ENCODE measurements around the gene ENTPD3.

ENTPD3 gene

GRCh38 chr3:40417845-40418543 lies 31.0 kb downstream of the ENTPD3 start:
- ATAC-seq (replicated peaks; ENCODE audit: extremely low read depth, poor library complexity, severe bottlenecking) (no peak), DNase-seq (ENCODE audit: low spot score in 2 of 2) (no peak)
- no peaks in the 10 kb centered on the region for H3K4me1 Mint-ChIP-seq
- H3K27me3 Mint-ChIP-seq, result peaks cover 36% of the 10 kb centered on the region
- no peak overlapping the region for H3K27ac Mint-ChIP-seq (ENCODE audit: low read depth)
- H3K36me3 Mint-ChIP-seq (ENCODE audit: insufficient read depth), result no peaks in the 10 kb centered on the region
- no peaks in the 10 kb centered on the region for H3K9me3 Mint-ChIP-seq
- H3K4me3 Mint-ChIP-seq, result no peak overlapping the region

DNA sequence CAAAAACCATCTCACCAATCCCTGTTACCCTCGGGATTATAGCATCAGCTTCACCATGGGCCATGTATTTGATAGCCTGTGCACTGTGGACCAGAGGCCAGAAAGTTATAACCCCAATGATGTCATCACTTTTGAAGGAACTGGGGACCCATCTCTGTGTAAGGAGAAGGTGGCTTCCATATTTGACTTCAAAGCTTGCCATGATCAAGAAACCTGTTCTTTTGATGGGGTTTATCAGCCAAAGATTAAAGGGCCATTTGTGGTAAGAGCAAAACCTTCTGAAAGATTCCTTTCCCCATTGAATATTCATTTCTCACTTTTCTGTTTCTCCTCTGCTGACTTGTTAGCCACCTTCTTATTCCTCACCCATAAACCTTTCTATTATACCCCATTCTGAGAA lies 35.9 kb downstream of the ENTPD3 start:
- no peak overlapping the region for H3K4me3 Mint-ChIP-seq
- DNase-seq (ENCODE audit: low spot score in 2 of 2), result no peak
- no peaks in the 10 kb centered on the region for H3K9me3 Mint-ChIP-seq
- H3K36me3 Mint-ChIP-seq (ENCODE audit: insufficient read depth), result no peaks in the 10 kb centered on the region
- no peak overlapping the region for H3K27ac Mint-ChIP-seq (ENCODE audit: low read depth)
- no peak for ATAC-seq (replicated peaks; ENCODE audit: extremely low read depth, poor library complexity, severe bottlenecking)
- H3K4me1 Mint-ChIP-seq, result no peaks in the 10 kb centered on the region
- H3K27me3 Mint-ChIP-seq, result no peaks in the 10 kb centered on the region

- H3K4me3 Mint-ChIP-seq, result no peak overlapping the region
Observed at GRCh38 chr3:40427045-40427669, 40.2 kb downstream of the ENTPD3 start.

GRCh38 chr3:40432793-40433192 lies 45.8 kb downstream of the ENTPD3 start:
- no peaks in the 10 kb centered on the region for H3K9me3 Mint-ChIP-seq
- no peaks in the 10 kb centered on the region for H3K36me3 Mint-ChIP-seq (ENCODE audit: insufficient read depth)
- H3K27me3 Mint-ChIP-seq, result no peaks in the 10 kb centered on the region
- no peak overlapping the region for H3K4me3 Mint-ChIP-seq
- DNase-seq (ENCODE audit: low spot score in 2 of 2) (no peak), ATAC-seq (replicated peaks; ENCODE audit: extremely low read depth, poor library complexity, severe bottlenecking) (no peak)
- no peak overlapping the region for H3K27ac Mint-ChIP-seq (ENCODE audit: low read depth)
- no peaks in the 10 kb centered on the region for H3K4me1 Mint-ChIP-seq

More at GRCh38 chr3:40427045-40427669, 40.2 kb downstream of the ENTPD3 start:
- ATAC-seq (replicated peaks; ENCODE audit: extremely low read depth, poor library complexity, severe bottlenecking) (no peak), DNase-seq (ENCODE audit: low spot score in 2 of 2) (no peak)
- Mint-ChIP-seq H3K27me3 (no peaks in the 10 kb centered on the region), H3K9me3 (no peaks in the 10 kb centered on the region), H3K27ac (ENCODE audit: low read depth) (no peak overlapping the region), H3K4me1 (no peaks in the 10 kb centered on the region), H3K36me3 (ENCODE audit: insufficient read depth) (no peaks in the 10 kb centered on the region)

DNA sequence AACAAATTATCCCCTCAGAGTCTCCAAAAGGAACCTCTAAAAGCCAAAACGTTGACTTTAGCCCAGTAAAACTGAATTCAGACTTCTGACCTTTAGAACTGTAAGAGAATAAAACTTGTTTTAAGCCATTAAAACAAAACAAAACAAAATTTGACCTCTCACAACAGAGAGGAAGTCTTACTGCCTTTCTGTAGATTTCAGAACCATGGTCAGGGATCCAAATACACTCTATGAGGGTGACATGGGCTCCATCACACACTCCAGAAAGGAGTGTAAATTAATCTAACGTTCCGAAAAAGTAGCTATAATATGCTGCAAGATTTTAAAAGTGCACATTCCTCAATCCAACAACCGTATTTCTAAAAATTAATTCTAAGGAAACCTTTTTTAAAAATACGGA lies 50.9 kb downstream of the ENTPD3 start:
- Mint-ChIP-seq H3K4me1 (no peaks in the 10 kb centered on the region), H3K9me3 (no peaks in the 10 kb centered on the region), H3K36me3 (ENCODE audit: insufficient read depth) (no peaks in the 10 kb centered on the region), H3K4me3 (no peak overlapping the region), H3K27me3 (no peaks in the 10 kb centered on the region), H3K27ac (ENCODE audit: low read depth) (no peak overlapping the region)
- DNase-seq (ENCODE audit: low spot score in 2 of 2), result no peak
- no peak for ATAC-seq (replicated peaks; ENCODE audit: extremely low read depth, poor library complexity, severe bottlenecking)

GRCh38 chr3:40445062-40445461 lies 58.1 kb downstream of the ENTPD3 start:
- DNase-seq (ENCODE audit: low spot score in 2 of 2), result no peak
- ATAC-seq (replicated peaks; ENCODE audit: extremely low read depth, poor library complexity, severe bottlenecking), result no peak
- Mint-ChIP-seq H3K4me3 (no peak overlapping the region), H3K4me1 (no peaks in the 10 kb centered on the region), H3K27me3 (no peaks in the 10 kb centered on the region), H3K27ac (ENCODE audit: low read depth) (no peak overlapping the region), H3K9me3 (no peaks in the 10 kb centered on the region), H3K36me3 (ENCODE audit: insufficient read depth) (peaks cover 2% of the 10 kb centered on the region)

DNA sequence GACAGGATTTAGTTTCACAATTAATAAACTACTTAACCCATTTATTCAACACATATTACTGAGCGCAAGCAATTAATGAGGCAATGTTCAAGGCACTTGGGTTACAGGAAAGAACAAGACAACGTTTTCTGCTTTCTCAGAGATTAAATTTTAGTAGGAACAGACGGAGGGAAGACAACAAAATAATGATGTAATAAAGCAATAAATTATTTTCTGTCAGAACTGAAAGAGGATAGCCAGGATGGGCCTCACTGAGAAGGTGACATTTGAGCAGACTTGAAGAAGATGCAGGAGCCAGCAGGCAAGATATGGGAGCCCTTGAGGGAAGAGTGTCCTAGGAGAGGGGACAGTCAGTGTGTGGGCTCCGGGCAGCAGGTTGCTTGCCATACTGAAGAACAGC lies 58.9 kb downstream of the ENTPD3 start:
- Mint-ChIP-seq H3K4me3 (no peak overlapping the region), H3K27me3 (no peaks in the 10 kb centered on the region), H3K36me3 (ENCODE audit: insufficient read depth) (peaks cover 2% of the 10 kb centered on the region), H3K4me1 (no peaks in the 10 kb centered on the region), H3K9me3 (no peaks in the 10 kb centered on the region), H3K27ac (ENCODE audit: low read depth) (peak overlapping the region; percentile 32)
- ATAC-seq (replicated peaks; ENCODE audit: extremely low read depth, poor library complexity, severe bottlenecking) (no peak), DNase-seq (ENCODE audit: low spot score in 2 of 2) (no peak)

GRCh38 chr3:40450438-40450837 lies 63.5 kb downstream of the ENTPD3 start:
- no peak for ATAC-seq (replicated peaks; ENCODE audit: extremely low read depth, poor library complexity, severe bottlenecking)
- H3K4me3 Mint-ChIP-seq, result no peak overlapping the region
- peaks cover 14% of the 10 kb centered on the region for H3K36me3 Mint-ChIP-seq (ENCODE audit: insufficient read depth)

DNA sequence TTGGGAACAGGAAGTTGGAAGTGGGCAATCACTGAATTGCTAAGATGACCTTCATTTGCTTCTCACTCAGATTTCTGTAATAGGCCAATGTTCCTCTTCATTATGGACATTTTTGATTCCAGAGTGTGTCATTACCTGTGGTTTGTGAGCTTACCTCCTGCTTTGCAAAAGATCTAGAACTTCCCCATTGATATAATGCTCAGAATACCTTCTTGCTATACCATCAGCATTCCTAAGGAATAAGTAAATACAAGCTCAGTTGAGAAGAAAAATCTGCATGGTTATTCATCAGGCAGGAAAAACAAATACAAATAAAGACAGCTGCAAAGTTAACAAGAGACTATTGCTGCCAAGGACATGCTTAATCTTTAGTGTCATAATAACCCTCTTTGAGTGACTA lies 64.6 kb downstream of the ENTPD3 start:
- no peak overlapping the region for H3K4me3 Mint-ChIP-seq
- DNase-seq (ENCODE audit: low spot score in 2 of 2), result no peak
- no peak overlapping the region for H3K27ac Mint-ChIP-seq (ENCODE audit: low read depth)
- no peak for ATAC-seq (replicated peaks; ENCODE audit: extremely low read depth, poor library complexity, severe bottlenecking)
- no peaks in the 10 kb centered on the region for H3K9me3 Mint-ChIP-seq
- peaks cover 21% of the 10 kb centered on the region for H3K36me3 Mint-ChIP-seq (ENCODE audit: insufficient read depth)
- no peaks in the 10 kb centered on the region for H3K27me3 Mint-ChIP-seq
- H3K4me1 Mint-ChIP-seq, result peaks cover 22% of the 10 kb centered on the region

More at GRCh38 chr3:40450438-40450837, 63.5 kb downstream of the ENTPD3 start:
- Mint-ChIP-seq H3K9me3 (no peaks in the 10 kb centered on the region), H3K4me1 (peaks cover 16% of the 10 kb centered on the region), H3K27ac (ENCODE audit: low read depth) (no peak overlapping the region), H3K27me3 (no peaks in the 10 kb centered on the region)
- DNase-seq (ENCODE audit: low spot score in 2 of 2), result no peak

GRCh38 chr3:40452057-40452456 lies 65.1 kb downstream of the ENTPD3 start:
- ATAC-seq (replicated peaks; ENCODE audit: extremely low read depth, poor library complexity, severe bottlenecking), result no peak
- peak overlapping the region; percentile 96 for H3K27ac Mint-ChIP-seq (ENCODE audit: low read depth)
- H3K27me3 Mint-ChIP-seq, result no peaks in the 10 kb centered on the region
- H3K36me3 Mint-ChIP-seq (ENCODE audit: insufficient read depth), result peaks cover 24% of the 10 kb centered on the region
- H3K4me1 Mint-ChIP-seq, result peaks cover 28% of the 10 kb centered on the region
- no peak for DNase-seq (ENCODE audit: low spot score in 2 of 2)
- H3K9me3 Mint-ChIP-seq, result no peaks in the 10 kb centered on the region
- H3K4me3 Mint-ChIP-seq, result peak overlapping the region; percentile 88

DNA sequence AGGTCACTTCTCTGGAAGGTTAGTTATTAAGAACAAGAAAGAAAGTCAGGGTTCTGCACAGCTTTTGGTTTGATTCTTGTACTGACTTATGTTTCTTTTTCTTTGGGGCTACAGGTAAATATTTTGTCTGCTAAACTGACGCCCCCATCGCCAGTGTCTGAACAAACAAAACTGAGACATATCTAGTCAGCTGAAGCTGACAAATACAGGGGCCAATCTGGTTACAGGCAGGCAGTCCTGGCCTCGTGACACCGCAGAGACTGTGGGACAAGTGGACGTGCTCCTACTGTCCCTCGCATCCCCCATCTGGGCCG lies 65.5 kb downstream of the ENTPD3 start:
- Mint-ChIP-seq H3K36me3 (ENCODE audit: insufficient read depth) (peaks cover 28% of the 10 kb centered on the region), H3K9me3 (no peaks in the 10 kb centered on the region), H3K4me1 (peaks cover 30% of the 10 kb centered on the region), H3K27me3 (no peaks in the 10 kb centered on the region), H3K4me3 (peak overlapping the region; percentile 88), H3K27ac (ENCODE audit: low read depth) (peak overlapping the region; percentile 96)
- DNase-seq (ENCODE audit: low spot score in 2 of 2) (no peak), ATAC-seq (replicated peaks; ENCODE audit: extremely low read depth, poor library complexity, severe bottlenecking) (no peak)

- H3K36me3 Mint-ChIP-seq (ENCODE audit: insufficient read depth), result peaks cover 29% of the 10 kb centered on the region
- peak overlapping the region; percentile 88 for H3K4me3 Mint-ChIP-seq
- ATAC-seq (replicated peaks; ENCODE audit: extremely low read depth, poor library complexity, severe bottlenecking), result peak; percentile 93
- no peaks in the 10 kb centered on the region for H3K9me3 Mint-ChIP-seq
- no peaks in the 10 kb centered on the region for H3K27me3 Mint-ChIP-seq
- H3K4me1 Mint-ChIP-seq, result peaks cover 35% of the 10 kb centered on the region
- peak; percentile 85 to 91 for DNase-seq (ENCODE audit: low spot score in 2 of 2)
- H3K27ac Mint-ChIP-seq (ENCODE audit: low read depth), result peak overlapping the region; percentile 96
Observed at GRCh38 chr3:40452876-40453730, 66.1 kb downstream of the ENTPD3 start.

GRCh38 chr3:40453933-40454332 lies 66.9 kb downstream of the ENTPD3 start:
- DNase-seq (ENCODE audit: low spot score in 2 of 2), result no peak
- Mint-ChIP-seq H3K9me3 (no peaks in the 10 kb centered on the region), H3K27ac (ENCODE audit: low read depth) (no peak overlapping the region), H3K36me3 (ENCODE audit: insufficient read depth) (peaks cover 37% of the 10 kb centered on the region), H3K4me1 (peaks cover 43% of the 10 kb centered on the region), H3K27me3 (no peaks in the 10 kb centered on the region), H3K4me3 (peak overlapping the region; percentile 88)
- no peak for ATAC-seq (replicated peaks; ENCODE audit: extremely low read depth, poor library complexity, severe bottlenecking)

All from central memory CD8-positive, alpha-beta T cell (primary cell).